ENCODE results near the gene SPAG4.
A peak's percentile ranks its signal among the peaks of the same experiment; 100 is the strongest.

SPAG4 gene

DNA sequence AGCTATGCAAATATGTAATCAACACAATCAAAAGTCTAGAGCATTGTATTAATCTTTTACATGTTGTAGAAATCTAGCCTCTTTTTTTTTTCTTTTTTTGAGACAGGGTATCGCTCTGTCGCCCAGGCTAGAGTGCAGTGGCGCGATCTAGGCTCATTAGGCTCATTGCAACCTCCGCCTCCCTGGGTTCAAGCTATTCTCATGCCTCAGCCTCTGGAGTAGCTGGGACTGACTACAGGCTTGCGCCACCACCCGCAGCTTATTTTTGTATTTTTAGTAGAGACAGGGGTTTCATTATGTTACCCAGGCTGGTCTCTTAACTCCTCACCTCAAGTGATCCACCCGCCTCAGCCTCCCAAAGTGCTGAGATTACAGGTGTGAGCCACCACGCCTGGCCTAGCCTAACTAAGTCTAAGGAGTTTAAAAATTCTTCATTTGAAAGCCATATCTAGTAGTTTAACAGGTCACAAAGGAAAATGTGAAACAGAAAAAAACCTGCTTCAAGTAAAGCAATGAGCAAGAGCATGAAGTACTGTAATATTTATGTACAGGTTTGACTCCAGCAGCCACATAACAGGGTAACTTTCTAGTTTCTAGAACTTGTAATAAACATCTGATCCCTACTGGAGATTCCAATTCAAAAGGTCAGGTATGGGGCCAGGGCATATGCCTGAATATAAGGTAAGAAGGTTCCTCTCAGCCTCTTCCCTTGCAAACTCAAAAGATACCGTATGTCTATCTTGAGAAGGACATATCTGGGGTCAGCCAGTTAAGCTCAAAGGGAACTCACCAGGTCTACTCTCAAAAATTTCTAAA is 44.7 kb downstream of the SPAG4 start:
- DNase-seq, result no peak

DNA sequence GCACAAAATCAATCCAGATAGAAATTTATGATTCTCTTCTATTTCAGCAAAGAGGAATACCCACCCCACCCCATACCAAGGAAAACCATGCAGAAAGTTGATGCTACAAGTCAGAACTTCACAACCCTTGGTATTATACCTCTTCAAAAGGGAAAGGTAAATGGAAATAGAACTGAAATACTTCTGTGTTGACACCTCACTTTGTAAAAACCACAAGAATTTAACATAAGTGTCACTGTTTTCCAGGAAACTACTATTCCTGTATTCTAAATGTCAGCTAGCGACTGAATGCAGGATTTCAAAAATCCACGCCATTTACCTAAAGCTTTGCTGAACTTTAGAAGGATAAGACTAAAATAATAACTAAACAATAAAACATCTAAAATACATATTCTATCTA is 45.4 kb downstream of the SPAG4 start:
- peak in 1 of 2 donors; percentile 18 for DNase-seq

DNA sequence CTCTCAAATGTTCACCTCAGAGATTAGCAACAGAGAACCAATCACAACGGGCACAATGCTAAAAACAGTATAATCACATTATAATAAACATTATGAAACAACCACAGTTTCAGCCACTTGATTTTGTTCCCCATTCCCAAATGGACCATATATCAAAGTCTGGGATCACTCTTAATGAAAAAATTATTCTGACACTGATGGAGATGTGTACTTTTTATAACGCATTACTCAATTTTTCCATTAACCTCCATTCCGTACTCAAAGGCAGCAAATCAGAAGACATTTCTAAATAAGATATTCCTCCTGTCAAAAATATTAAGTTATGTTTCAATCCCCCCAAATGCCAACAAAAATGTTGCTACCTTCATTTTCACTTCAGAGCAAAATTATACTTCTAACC is 46.3 kb downstream of the SPAG4 start:
- no peak for DNase-seq

DNA sequence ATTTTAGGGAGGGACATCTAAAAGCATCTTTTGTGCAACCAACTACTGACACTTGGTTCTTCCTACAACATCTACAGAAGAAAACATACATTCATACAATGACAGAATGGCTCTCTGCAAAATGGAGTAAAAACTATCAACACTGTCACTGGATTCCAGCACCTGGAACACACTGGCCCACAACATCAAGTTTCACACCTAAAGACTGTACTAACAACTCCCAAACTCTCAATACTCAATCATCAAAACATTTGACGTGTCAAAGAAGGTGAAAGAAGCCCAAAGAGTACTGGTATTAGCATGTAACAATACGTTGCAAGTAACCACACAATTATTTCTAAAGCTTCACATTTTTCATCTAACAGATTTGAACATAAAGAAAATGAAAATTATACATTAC is 46.9 kb downstream of the SPAG4 start:
- DNase-seq, result no peak

DNA sequence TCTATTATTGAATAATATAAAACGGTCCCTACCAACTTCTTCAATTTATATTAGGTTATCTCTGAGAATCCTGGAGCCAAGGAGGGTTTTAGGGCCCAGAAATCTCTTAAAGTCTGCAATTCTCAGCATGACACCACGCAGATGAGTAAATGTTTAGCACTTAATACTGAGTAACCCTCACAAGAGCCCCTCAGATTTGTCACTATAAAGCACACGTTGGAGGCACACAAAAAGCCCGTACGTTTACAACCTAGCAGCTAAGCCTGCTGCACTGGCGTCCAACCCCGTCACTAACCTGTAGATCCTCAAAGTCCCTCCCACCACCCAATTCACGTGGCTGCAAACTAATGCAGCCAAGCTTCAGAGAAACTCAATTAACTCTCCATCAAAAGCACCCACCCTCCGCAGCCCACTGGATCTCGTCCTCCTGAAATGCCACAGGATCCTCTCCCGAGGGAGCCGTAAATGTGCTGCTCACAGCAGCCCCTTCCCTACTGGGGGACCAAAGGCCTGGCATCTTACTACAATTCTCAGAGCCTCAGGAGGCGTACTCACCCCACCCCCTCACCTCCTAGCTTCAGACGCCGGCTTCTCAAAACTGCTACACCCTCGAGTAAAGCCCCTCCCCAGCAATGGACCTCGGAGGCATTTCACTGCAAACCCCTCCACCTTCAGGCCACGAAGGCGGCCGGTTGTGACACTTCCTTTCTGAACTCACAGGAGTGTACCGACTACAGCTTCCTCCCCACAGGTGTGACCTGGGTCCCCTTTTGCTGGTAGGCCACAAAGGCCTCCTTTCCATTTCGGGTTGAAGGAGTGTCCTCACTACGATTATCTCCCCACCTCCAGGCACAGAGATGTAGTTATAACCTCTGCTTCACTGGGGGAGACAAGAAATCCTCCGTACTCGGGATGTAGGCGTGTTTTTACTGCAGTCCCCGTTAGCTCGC is 48.2 kb downstream of the SPAG4 start:
- peak; percentile 52 to 61 for DNase-seq

DNA sequence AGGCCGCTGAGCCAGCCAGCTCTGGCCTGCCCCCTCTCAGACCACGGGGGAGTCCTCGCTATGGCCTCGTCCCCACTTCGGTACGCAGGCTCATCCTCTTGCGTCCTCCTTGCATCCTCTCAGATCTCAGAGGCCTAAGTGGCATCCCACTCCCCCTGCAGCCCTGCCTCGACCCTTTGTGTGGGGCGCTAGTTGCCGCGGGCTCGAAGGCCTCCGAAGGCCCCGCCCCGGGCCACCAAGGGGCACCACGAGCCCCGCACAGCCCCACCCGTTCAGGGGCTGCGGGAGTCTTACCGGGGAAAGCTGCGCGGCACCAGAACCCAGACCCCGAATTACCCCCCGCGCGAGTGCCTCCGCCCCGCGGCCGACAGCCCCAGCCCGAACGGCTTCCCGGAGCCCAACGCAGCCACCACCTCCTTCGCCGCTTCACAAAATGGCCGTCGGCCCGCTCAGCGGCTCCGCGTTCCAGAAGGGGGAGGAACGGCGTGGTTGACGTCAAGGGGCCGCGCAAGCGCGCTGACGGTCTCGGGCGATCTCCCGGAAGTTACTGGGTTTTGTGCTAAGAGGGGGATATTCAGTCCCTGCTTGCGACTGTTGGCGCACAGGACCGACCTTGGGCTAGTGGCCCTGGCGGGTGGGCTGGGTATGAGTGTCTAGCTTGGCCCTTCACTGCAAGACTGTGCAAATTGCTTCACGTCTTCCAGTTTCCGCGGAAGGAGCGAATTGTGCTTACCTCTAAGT is 49.0 kb downstream of the SPAG4 start, which contains the start of the genes CPNE1 and RBM12:
Gene CPNE1, minus strand, starts transcription at position 435 of the 741 bp plus-strand sequence. CDS start 31,977 bp downstream, outside the sequence.
Gene RBM12, minus strand, starts transcription at position 435 of the 741 bp plus-strand sequence. CDS start 9,578 bp downstream, outside the sequence.
- peak; percentile 90 to 91 for DNase-seq

DNA sequence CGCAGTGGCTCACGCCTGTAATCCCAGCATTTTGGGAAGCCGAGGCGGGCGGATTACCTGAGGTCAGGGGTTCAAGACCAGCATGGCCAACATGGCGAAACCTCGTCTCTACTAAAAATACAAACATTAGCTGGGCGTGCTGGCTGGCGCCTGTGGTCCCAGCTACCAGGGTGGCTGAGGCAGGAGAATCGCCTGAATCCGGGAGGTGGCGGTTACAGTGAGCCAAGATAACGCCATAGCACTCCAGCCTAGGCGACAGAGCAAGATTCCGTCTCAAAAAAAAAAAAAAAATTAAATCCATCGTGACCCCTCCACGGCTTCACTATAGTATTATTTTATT is 50.3 kb downstream of the SPAG4 start:
- no peak for DNase-seq

DNA sequence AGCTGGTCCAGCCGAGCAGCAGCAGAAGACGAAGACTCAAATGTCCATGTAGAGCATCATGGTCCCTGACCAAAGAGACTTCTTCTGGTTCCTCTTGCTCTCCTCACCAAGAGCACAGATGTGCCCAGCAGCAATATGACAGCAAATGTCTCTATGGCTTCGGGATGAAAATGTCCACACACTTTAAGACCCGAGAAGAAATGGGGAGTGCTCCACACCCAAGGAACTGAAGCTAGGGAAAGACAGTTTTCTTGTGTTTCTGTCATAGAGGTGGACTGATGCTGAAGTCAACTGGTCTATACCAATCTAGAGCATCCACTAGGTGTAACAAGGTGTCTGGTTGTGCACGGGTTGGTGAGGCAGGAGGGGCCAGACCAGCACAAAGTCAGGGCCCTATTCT is 53.6 kb downstream of the SPAG4 start:
- DNase-seq, result no peak

DNA sequence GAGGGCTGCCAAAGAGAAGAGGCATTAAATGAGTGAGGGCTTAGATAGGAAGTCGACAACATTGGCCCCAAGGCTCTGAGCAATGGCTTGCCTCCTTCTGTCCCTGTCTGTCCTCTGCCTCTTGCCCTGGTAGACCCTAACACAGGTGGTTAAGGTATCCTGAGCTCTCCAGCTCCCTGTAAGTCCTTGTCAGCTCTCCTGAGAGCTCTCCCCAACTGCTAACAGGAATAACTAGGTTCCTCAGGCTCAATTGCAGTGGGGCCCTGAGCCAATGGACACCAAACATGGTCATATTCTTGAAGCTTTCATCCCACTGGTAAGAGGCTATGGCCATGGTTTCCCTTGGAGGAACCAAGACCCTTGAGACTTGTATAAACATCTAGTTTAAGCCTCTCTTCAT is 54.1 kb downstream of the SPAG4 start:
- DNase-seq, result no peak

Data from activated CD4-positive, alpha-beta T cell treated with anti-CD3 and anti-CD28 coated beads for 4 hours (primary cell).